ENCODE measurements around the gene S100A10. TPM values are rescaled to one million over a fixed set of nuclear protein-coding genes. Genes with fewer than 3 reads are reported as not detected.

Gene S100A10
- total and polyA plus RNA-seq, 8 donors, result 6.4 to 830 (median 165) TPM

GRCh38 chr1:152034654-152035538 is 41.2 kb upstream of the S100A10 start:
- Histone ChIP-seq H3K27ac (peak overlapping the region; percentile 83 to 99 (median 95)), H3K9me3 (no peaks in the 10 kb centered on the region), H3K36me3 (peaks cover 24 to 44% (median 36%) of the 10 kb centered on the region in 4 donors), H3K4me3 (peak overlapping the region; percentile 56 to 74 (median 61)), H3K27me3 (no peaks in the 10 kb centered on the region), H3K4me1 (peaks cover 26 to 65% (median 46%) of the 10 kb centered on the region in 4 donors)
- no peak for TF ChIP-seq EP300 (IDR thresholded peaks at IDR 0.05)
- TF ChIP-seq CTCF (IDR thresholded peaks at IDR 0.05), result peak in 4 of 7 experiments; percentile 54 to 79 (median 58)
- TF ChIP-seq POLR2AphosphoS5 (IDR thresholded peaks at IDR 0.05), result peak in 2 of 3 donors; percentile 4 to 44
- 3 to 13% (median 5%) methylated on average over 8 of the region's 8 CpGs for WGBS, 5 donors
- peak; percentile 61 to 88 for DNase-seq
- intact Hi-C loops (cut with DNase I; ENCODE audit: low total_unique reads), result no loop called here

GRCh38 chr1:152034324-152034653 is 40.6 kb upstream of the S100A10 start:
- Histone ChIP-seq H3K4me1 (peaks cover 26 to 61% (median 46%) of the 10 kb centered on the region in 4 donors), H3K36me3 (peaks cover 24 to 46% (median 36%) of the 10 kb centered on the region in 4 donors), H3K27me3 (no peaks in the 10 kb centered on the region), H3K27ac (peak overlapping the region; percentile 83 to 99 (median 95)), H3K9me3 (no peaks in the 10 kb centered on the region), H3K4me3 (peak overlapping the region; percentile 56 to 74 (median 61))
- TF ChIP-seq POLR2A (IDR thresholded peaks at IDR 0.05), result no peak
- TF ChIP-seq EP300 (IDR thresholded peaks at IDR 0.05), result no peak
- no peak for TF ChIP-seq CTCF (IDR thresholded peaks at IDR 0.05)
- TF ChIP-seq POLR2AphosphoS5 (IDR thresholded peaks at IDR 0.05), result no peak
- intact Hi-C loops (cut with DNase I; ENCODE audit: low total_unique reads), result no loop called here
- DNase-seq, result no peak
- 8 to 46% (median 39%) methylated on average over 1 of the region's 1 CpG for WGBS, 5 donors

- intact Hi-C loops (cut with DNase I; ENCODE audit: low total_unique reads), result no loop called here
- no peaks in the 10 kb centered on the region for H3K9me3 ChIP-seq
- H3K4me3 ChIP-seq, result no peak overlapping the region
- peaks cover 24 to 46% (median 36%) of the 10 kb centered on the region in 4 donors for H3K36me3 ChIP-seq
- DNase-seq, result no peak
- TF ChIP-seq CTCF (IDR thresholded peaks at IDR 0.05), result no peak
- no peak for TF ChIP-seq POLR2AphosphoS5 (IDR thresholded peaks at IDR 0.05)
- no peak for TF ChIP-seq EP300 (IDR thresholded peaks at IDR 0.05)
- peaks cover 12 to 33% (median 24%) of the 10 kb centered on the region in 4 donors for H3K4me1 ChIP-seq
- H3K27me3 ChIP-seq, result no peaks in the 10 kb centered on the region
- no peak overlapping the region for H3K27ac ChIP-seq
- WGBS, 5 donors, result 87 to 96% (median 91%) methylated on average over 4 of the region's 4 CpGs
These were observed 36.2 kb upstream of the S100A10 start for GRCh38 chr1:152029929-152030211.

- H3K27me3 ChIP-seq, result no peaks in the 10 kb centered on the region
- no peaks in the 10 kb centered on the region for H3K9me3 ChIP-seq
- intact Hi-C loops (cut with DNase I; ENCODE audit: low total_unique reads), result no loop called here
- peaks cover 9 to 28% (median 19%) of the 10 kb centered on the region in 4 donors for H3K4me1 ChIP-seq
- peaks cover 24 to 46% (median 36%) of the 10 kb centered on the region in 4 donors for H3K36me3 ChIP-seq
- no peak overlapping the region for H3K4me3 ChIP-seq
- TF ChIP-seq CTCF (IDR thresholded peaks at IDR 0.05) (no peak), POLR2AphosphoS5 (IDR thresholded peaks at IDR 0.05) (no peak), EP300 (IDR thresholded peaks at IDR 0.05) (no peak), POLR2A (IDR thresholded peaks at IDR 0.05) (no peak)
- 77 to 87% (median 82%) methylated on average over 8 of the region's 8 CpGs for WGBS, 5 donors
- H3K27ac ChIP-seq, result peak overlapping the region in 1 of 5 donors; percentile 10
- no peak for DNase-seq
These were observed 35.7 kb upstream of the S100A10 start for GRCh38 chr1:152029144-152029928.
